Panc1 (cell line): ENCODE measurements around the gene LRCH1. TPM values are rescaled to one million over a fixed set of nuclear protein-coding genes. Genes with fewer than 3 reads are reported as not detected.

ENCODE experiments used
- ATAC-seq: fragments of 200-7000 bp; cut with Tn5 transposase; 2 replicates; pipeline ENCODE4 v1.9.1; 2020; ENCODE audit warnings: mild to moderate bottlenecking, moderate library complexity
- BruUV-seq: library from RNA; stranded (reverse); fragments of 400-500 nt; replicated peaks from 2 replicates; lab custom pipeline; 2021; lab: Mats Ljungman, UMichigan
- CTCF ChIA-PET: fragments of 300-600 bp; sonication (Branson Sonifier 250); formaldehyde crosslinking; loops from one replicate; lab custom pipeline; 2022; ENCODE audit warnings: antibody characterized with exemption; lab: Charles Lee
- POLR2A ChIA-PET: fragments of 300-600 bp; sonication (Branson Sonifier 250); formaldehyde crosslinking; loops from one replicate; lab custom pipeline; 2022; ENCODE audit warnings: antibody characterized with exemption; lab: Charles Lee
- DNase-seq: peaks from one replicate; pipeline ENCODE4 v3.0.0-alpha.2; 2010; ENCODE audit warnings: low read depth, low spot score
- H3K27ac ChIP-seq: 2 replicates; pipeline ENCODE4 v1.5.1; 2011; ENCODE audit warnings: mild to moderate bottlenecking, low read length, inconsistent platforms
- H3K27me3 ChIP-seq: fragments of 200-500 bp; sonication (Bioruptor generic); 2 replicates; pipeline ENCODE4 v1.6.0; 2014; ENCODE audit warnings: low read length, inconsistent platforms; ENCODE audit not compliant: control insufficient read depth, insufficient read depth
- H3K36me3 ChIP-seq: fragments of 200-500 bp; sonication (Bioruptor generic); 2 replicates; pipeline ENCODE4 v1.5.1; 2014; ENCODE audit warnings: inconsistent platforms, mild to moderate bottlenecking, low read length, moderate library complexity; ENCODE audit not compliant: control insufficient read depth, insufficient read depth
- H3K4me1 ChIP-seq: 2 replicates; pipeline ENCODE4 v1.5.1; 2011; ENCODE audit warnings: inconsistent platforms, mild to moderate bottlenecking, low read length, moderate library complexity; ENCODE audit not compliant: control insufficient read depth, insufficient read depth
- H3K4me3 ChIP-seq, 2 experiments: 2 replicates each; pipeline ENCODE4 v1.5.1; 2011 to 2012; ENCODE audit warnings: low read depth in 2 of 2, low read length in 2 of 2, mild to moderate bottlenecking in 2 of 2, inconsistent platforms in 1 of 2, moderate library complexity in 1 of 2
- H3K9me3 ChIP-seq: fragments of 200-500 bp; sonication (Bioruptor generic); 2 replicates; pipeline ENCODE4 v1.5.1; 2014; ENCODE audit warnings: low read depth, mild to moderate bottlenecking, inconsistent platforms, low read length, moderate library complexity; ENCODE audit not compliant: control insufficient read depth, insufficient read depth
- CTCF ChIP-seq: fragments of 450-650 bp; IDR thresholded peaks from 2 replicates; pipeline ENCODE4 v1.5.1; 2017; ENCODE audit warnings: mild to moderate bottlenecking
- POLR2AphosphoS5 ChIP-seq: IDR thresholded peaks from 2 replicates; pipeline ENCODE4 v1.6.1; 2012; ENCODE audit warnings: mild to moderate bottlenecking, low read depth, low read length, moderate library complexity
- REST ChIP-seq, 2 experiments: IDR thresholded peaks; 2 replicates each; pipeline ENCODE4 v1.6.1; 2011 to 2012; ENCODE audit warnings: low read depth in 2 of 2, control low read depth in 1 of 2, low read length in 1 of 2, mild to moderate bottlenecking in 1 of 2, moderate library complexity in 1 of 2; ENCODE audit not compliant: insufficient read depth in 1 of 2
- SIN3A ChIP-seq: IDR thresholded peaks from 2 replicates; pipeline ENCODE4 v1.6.1; 2012; ENCODE audit warnings: low read depth, mild to moderate bottlenecking, low read length, moderate library complexity, borderline replicate concordance; ENCODE audit not compliant: insufficient read depth
- TCF7L2 ChIP-seq: IDR thresholded peaks from 2 replicates; pipeline ENCODE4 v1.6.1; 2011; ENCODE audit warnings: mild to moderate bottlenecking, low read depth, low read length, inconsistent platforms
- in situ Hi-C: cut with HindIII; loops from 2 replicates; pipeline ENCODE4 v1.10.0; 2016; ENCODE audit warnings: low sequenced_read_pairs, low pct_unique_long_range_greater_than_20kb
- intact Hi-C: fragments of 100-400 bp; cut with micrococcal nuclease; formaldehyde crosslinking; loops from one replicate; pipeline ENCODE4 v1.10.0; 2022; ENCODE audit not compliant: unreplicated experiment
- total RNA-seq: library from RNA; stranded (reverse); gene quantifications from one replicate; pipeline ENCODE4 v1.2.1, GENCODE V29; 2021; ENCODE audit not compliant: unreplicated experiment

LRCH1 gene
- total RNA-seq, 1 experiment from 2014 or later = 7.9 TPM

- Histone ChIP-seq H3K27ac (no peak overlapping the region), H3K4me3 (no peak overlapping the region), H3K4me1 (no peaks in the 10 kb centered on the region), H3K27me3 (no peaks in the 10 kb centered on the region), H3K9me3 (no peaks in the 10 kb centered on the region), H3K36me3 (no peaks in the 10 kb centered on the region)
- DNase-seq (no peak), ATAC-seq (no peak)
- POLR2A ChIA-PET = no interaction called here
- TF ChIP-seq SIN3A (no peak), TCF7L2 (no peak), CTCF (no peak), REST (IDR thresholded peaks at IDR 0.05; ENCODE audit: insufficient read depth in 1 of 2, low read depth in 2 of 2, low read length in 1 of 2) (no peak), POLR2AphosphoS5 (no peak)
- no TSS peak for BruUV-seq
- intact Hi-C loops = no loop called here
- in situ Hi-C loops = no loop called here
- CTCF ChIA-PET = no interaction called here
Observed at GRCh38 chr13:46621133-46621532, 68.2 kb downstream of the LRCH1 start.

- Histone ChIP-seq H3K4me1 (no peaks in the 10 kb centered on the region), H3K4me3 (no peak overlapping the region), H3K27ac (no peak overlapping the region), H3K36me3 (no peaks in the 10 kb centered on the region), H3K27me3 (no peaks in the 10 kb centered on the region), H3K9me3 (no peaks in the 10 kb centered on the region)
- intact Hi-C loops = no loop called here
- in situ Hi-C loops = no loop called here
- TF ChIP-seq REST (IDR thresholded peaks at IDR 0.05; ENCODE audit: insufficient read depth in 1 of 2, low read depth in 2 of 2, low read length in 1 of 2) = no peak
- no peak for TF ChIP-seq CTCF
- TF ChIP-seq TCF7L2 = no peak
- no peak for TF ChIP-seq POLR2AphosphoS5
- no peak for DNase-seq
- CTCF ChIA-PET = no interaction called here
- POLR2A ChIA-PET = no interaction called here
- no peak for ATAC-seq
- no TSS peak for BruUV-seq
Observed at GRCh38 chr13:46621792-46622629, 69.0 kb downstream of the LRCH1 start.
